GM19468 (cell line): Measurements from ENCODE around the gene DNAJA3.
"Not testable (repeated sequence)": the region's sequence is repeated elsewhere in the genome, so short reads cannot be mapped to it uniquely, and the experiment has no call there.

Experiments used
- ATAC-seq: cut with Tn5 transposase; IDR thresholded peaks from one replicate; pipeline ENCODE4 v1.9.1; 2021; ENCODE audit warnings: mild to moderate bottlenecking, moderate library complexity, moderate number of reproducible peaks; ENCODE audit not compliant: unreplicated experiment; ENCODE audit errors: extremely low read depth

DNAJA3 gene

DNA sequence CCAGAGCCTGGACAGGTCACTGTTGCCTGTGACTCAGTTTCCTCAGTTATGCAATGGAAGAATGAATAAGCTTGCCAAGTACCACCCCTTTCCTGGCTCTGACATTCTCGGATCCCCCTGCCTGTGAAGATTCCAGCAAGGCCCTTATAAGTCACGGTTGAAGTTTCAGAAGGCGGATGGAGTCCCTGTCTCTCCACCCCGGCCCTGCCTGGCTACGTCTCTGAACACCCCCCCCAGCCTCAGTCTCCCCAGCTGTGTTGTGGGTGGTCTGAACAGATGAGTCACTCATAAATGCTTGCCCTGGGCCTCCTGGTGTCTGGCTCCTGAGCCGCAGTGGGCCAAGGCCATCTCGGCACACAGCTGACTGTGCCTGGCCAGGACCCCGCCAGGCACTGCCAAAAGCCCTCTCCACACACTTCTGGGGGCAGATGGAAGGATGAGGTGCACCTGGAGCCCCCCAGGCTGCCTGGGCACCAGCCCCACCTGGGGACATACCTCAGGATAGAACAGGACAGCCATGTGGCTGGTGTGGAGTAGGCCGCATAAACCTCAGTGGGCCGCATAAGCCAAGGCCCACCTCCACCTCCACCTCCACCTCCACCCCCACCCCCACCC, 38.6 kb upstream of the DNAJA3 start:
- no peak for ATAC-seq

- ATAC-seq = no peak
These were observed 37.9 kb upstream of the DNAJA3 start for GRCh38 chr16:4387781-4388180.

- no peak for ATAC-seq
These were observed 37.2 kb upstream of the DNAJA3 start for GRCh38 chr16:4388271-4389021.

DNA sequence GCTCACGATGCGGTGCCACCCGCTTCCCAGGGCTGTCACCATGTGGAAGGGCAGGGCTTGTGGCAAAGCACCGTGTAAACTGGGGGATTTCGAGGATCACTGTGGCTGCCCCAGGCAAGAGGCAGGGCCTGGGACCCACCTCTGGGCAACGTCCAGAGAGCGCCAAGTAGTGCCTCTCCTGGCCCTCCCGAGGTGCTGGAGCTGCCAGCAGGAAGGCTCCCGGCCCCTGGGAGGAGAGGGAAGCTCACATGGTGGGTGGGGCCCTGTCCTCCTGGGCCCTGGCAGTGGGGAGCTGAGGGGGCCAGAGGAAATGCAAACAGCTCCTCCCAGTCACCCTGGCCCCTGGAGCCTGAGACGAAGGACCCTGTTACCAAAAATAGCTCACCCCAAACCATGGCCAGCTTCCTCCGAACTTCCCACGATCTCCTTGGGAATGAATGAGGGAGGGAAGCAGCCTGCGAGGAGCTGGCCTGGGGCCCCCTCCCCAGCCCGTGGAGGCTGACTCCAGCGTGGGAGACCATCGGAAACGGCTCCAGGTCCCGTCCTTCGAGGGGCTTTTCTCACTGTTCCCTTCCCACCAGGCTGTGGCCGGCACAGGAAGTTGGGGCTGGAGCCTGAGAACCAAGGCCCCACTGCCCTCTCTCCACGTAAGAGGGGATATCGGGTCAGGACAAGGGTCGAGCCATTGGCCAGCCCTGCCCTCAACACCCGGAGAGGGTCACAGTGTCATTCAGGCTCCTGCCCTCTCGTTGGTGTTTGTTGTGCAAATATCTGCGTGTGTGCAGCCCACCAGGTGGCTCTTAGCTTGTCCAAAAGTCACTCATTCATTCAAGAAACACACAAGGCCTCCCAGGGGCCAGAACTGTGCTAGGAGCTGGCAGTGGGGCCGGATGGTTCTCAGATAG, 36.4 kb upstream of the DNAJA3 start:
- no peak for ATAC-seq

DNA sequence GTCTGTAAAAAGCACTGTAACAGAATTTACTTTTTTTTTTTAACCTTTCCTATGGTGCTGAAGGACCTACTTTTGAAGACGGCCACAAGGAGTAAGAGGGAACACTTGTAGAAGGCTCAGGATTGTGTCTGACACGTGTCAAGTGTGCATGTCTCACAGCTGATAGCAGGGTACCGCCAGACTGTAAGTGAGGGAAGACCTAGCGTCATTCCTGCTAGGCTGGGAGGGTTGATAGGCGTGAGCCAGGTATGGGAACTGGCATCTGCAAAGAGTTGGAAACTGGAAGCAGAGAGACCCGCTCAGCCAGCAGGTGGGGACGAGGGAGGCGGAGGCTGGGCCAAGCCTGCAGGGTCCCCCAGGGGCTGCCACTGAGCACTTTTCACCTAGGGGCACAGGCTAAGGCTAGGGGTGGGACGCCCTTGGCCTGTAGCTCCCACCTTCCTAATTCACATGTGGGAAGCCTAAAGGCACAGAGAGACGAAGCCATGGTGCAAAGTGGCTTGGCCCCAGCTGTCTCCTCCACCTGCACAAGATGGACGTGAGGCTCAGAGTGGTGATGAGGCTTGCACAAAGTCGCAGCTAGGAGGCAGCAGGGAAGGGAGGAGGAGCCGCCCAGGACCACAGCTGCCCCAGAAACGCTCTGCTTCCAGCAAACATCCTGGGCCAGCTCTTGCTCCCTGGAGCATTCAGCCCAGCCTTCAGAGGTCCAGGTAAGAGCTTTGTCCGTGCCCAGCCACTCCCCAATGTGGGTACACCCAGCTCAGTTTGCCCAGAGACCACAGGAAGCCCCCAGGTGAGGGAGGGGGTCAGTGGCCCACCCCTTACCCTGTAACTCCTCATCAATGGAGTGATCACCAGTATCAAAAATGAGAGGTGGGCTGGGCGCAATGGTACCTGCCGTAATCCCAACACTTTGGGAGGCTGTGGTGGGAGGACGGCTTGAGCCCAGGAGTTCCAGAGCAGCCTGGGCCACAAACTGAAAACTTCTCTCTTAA, 35.1 kb upstream of the DNAJA3 start:
- no peak for ATAC-seq

DNA sequence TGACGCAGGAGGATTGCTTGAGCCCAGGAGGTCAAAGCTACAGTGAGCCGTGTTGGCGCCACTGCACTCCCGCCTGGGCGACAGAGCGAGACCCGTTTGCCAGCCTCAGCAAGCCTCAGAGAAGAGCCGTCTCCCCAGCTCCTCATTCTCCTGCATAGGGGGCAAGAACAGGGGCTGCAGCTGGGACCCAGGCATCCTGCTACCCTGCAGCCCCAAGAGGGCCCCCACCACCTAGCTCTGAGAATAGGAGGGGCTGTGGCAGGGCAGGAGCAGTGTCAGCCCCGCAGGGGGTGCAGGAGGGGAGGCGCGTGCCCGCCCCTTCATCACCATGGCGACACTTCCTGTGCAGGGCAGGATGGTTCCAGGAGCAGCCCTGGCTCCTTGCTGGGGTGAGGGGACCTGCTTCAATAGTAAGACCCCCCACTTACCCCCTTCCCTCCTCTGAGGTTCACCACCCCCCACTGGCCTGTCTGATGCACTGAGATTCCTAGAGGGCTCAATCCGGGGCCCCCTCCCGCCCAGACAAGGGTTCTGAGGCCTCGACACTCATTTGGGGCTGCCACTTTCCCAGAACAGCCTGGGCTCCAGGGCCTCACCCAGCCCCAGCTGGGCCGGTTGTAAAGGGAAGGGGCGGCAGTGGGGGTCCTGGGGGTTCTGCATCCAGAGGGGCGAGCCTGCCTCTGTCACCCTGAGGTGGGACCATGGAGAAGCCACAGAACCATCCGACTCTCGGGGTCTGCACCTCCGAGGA, 33.9 kb upstream of the DNAJA3 start:
- ATAC-seq = no peak

- ATAC-seq = no peak
These were observed 33.1 kb upstream of the DNAJA3 start for GRCh38 chr16:4392382-4393239.

GRCh38 chr16:4393240-4393600, 32.4 kb upstream of the DNAJA3 start:
- ATAC-seq = no peak

GRCh38 chr16:4393850-4394249, 31.8 kb upstream of the DNAJA3 start:
- not testable (repeated sequence) for ATAC-seq

DNA sequence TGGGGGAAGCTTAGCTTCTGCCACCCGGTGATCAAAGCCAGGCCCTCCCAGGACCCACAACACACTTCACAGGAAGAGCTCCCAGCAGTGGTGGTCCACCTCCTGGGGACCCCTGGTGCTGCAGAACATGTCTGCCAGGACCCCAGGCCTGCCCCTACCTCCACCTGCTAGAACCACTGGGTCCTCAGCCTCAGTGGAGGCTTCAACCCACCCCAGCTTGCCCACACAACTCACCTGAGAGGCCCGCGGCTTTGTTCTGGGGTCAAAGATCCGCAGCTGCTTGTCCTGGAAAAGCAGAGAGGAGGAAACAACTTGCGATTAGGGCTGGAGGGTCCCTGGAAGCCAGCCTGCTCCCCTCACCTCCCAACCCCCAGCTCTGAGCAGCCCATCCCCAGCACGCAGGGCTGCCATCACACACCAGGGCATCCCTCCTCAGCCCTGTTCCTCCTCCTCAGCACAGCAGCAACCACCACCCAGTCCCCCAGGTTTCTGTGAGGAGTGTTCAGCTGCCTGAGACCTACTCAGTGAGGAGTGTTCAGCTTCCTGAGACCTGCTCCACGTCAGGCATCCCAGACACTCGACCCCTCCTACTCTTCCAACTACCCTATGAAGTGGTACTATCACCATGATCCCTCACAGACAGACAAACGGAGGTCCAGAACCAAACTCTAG, 30.5 kb upstream of the DNAJA3 start:
- no peak for ATAC-seq

GRCh38 chr16:4399001-4399730, 26.5 kb upstream of the DNAJA3 start:
- no peak for ATAC-seq

- no peak for ATAC-seq
These were observed 24.6 kb upstream of the DNAJA3 start for GRCh38 chr16:4401094-4401501.

- ATAC-seq = no peak
These were observed 24.2 kb upstream of the DNAJA3 start for GRCh38 chr16:4401510-4401909.

GRCh38 chr16:4402439-4403132, 23.1 kb upstream of the DNAJA3 start:
- ATAC-seq = no peak

GRCh38 chr16:4403133-4403949, 22.3 kb upstream of the DNAJA3 start:
- no peak for ATAC-seq
